B cell (primary cell): ENCODE results near the gene METTL9.

Experiments
- EZH2 ChIP-seq: IDR thresholded peaks from 2 replicates; pipeline ENCODE4 v1.6.1; 2012; ENCODE audit warnings: borderline replicate concordance, low read depth, mild to moderate bottlenecking, moderate library complexity, low read length; ENCODE audit not compliant: insufficient read depth, poor library complexity, severe bottlenecking
- TF ChIP-seq, protein P1 (sequence below): fragments of 200-600 bp; IDR thresholded peaks from one replicate; pipeline ENCODE4 v1.8.0; 2022; ENCODE audit warnings: antibody characterized with exemption, mild to moderate bottlenecking

DNA sequence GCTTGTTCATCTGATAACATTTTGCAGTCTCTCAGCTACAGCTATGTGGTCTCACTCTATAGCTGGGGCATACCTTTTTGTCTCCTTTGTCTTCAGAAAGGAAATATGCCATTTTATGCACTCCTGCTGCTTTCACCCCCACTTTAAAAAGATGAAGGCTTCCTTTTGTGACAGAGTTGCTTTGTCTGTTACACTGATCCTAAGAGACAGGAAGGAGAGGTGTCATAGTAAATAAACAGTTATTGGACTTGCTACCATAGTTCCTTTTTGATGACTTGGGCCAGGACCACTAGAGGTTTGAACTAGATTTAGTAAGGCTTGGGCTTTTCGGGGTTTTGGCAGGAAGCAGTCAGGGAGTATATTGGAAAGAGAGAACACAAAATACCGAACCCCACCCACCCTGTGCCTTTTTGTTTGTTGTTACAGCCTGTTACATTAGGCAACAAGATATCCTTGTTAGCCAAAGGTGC lies 1.8 kb upstream of the METTL9 start:
- TF ChIP-seq, protein P1, sequence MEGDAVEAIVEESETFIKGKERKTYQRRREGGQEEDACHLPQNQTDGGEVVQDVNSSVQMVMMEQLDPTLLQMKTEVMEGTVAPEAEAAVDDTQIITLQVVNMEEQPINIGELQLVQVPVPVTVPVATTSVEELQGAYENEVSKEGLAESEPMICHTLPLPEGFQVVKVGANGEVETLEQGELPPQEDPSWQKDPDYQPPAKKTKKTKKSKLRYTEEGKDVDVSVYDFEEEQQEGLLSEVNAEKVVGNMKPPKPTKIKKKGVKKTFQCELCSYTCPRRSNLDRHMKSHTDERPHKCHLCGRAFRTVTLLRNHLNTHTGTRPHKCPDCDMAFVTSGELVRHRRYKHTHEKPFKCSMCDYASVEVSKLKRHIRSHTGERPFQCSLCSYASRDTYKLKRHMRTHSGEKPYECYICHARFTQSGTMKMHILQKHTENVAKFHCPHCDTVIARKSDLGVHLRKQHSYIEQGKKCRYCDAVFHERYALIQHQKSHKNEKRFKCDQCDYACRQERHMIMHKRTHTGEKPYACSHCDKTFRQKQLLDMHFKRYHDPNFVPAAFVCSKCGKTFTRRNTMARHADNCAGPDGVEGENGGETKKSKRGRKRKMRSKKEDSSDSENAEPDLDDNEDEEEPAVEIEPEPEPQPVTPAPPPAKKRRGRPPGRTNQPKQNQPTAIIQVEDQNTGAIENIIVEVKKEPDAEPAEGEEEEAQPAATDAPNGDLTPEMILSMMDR = no peak
- TF ChIP-seq EZH2 = no peak
